Mononuclear cell (primary cell): ENCODE data around the gene KCNF1. TPM values are rescaled to one million over a fixed set of nuclear protein-coding genes. Genes with fewer than 3 reads are reported as not detected.

Experiments used
- total RNA-seq: library from RNA; depleted of rRNA; stranded (reverse); fragments of >200 nt; gene quantifications from one replicate; pipeline ENCODE4 v1.2.3, GENCODE V29; 2012

KCNF1 gene
- total RNA-seq, 1 donor: not detected

Other genes with a start within 250 kb of the KCNF1 start
- gene NOL10, start 222.0 kb upstream of the KCNF1 start, total RNA-seq: 33.9 TPM
- not detected for gene ATP6V1C2, start 190.3 kb upstream of the KCNF1 start, total RNA-seq
- gene PDIA6, start 99.1 kb upstream of the KCNF1 start, total RNA-seq: 58.7 TPM
- 40.0 TPM for gene SLC66A3, start 243.5 kb downstream of the KCNF1 start, total RNA-seq